ENCODE measurements around the gene NTSR2.

- TF ChIP-seq CTCF (conservative IDR thresholded peaks at IDR 0.05; ENCODE audit: low read length): peak; percentile 93
- TF ChIP-seq EZH2phosphoT487 (IDR thresholded peaks at IDR 0.05; ENCODE audit: borderline replicate concordance, low read depth, low read length): no peak
Observed at GRCh38 chr2:11692966-11693521, 23.0 kb upstream of the NTSR2 start.

Data from OCI-LY7 (cell line).